HL-60/S4 treated with retinoic acid at 250 ng/mL for 4 days and 3 days (cell line): Measurements from ENCODE around the gene ULK4.

Experiments used
- in situ Hi-C: fragments of 300-500 bp; cut with MboI; formaldehyde crosslinking; loops from 2 replicates; pipeline ENCODE4 v1.7.0; 2022; ENCODE audit warnings: low sequenced_read_pairs

Gene ULK4

GRCh38 chr3:41508063-41508696, 453.7 kb downstream of the ULK4 start:
- in situ Hi-C loops, result no loop called here

- in situ Hi-C loops, result no loop called here
These were observed 454.4 kb downstream of the ULK4 start for GRCh38 chr3:41507336-41508062.

- in situ Hi-C loops, result no loop called here
These were observed 457.8 kb downstream of the ULK4 start for GRCh38 chr3:41503998-41504623.

- in situ Hi-C loops, result no loop called here
These were observed 459.4 kb downstream of the ULK4 start for GRCh38 chr3:41502481-41502880.

GRCh38 chr3:41502023-41502422, 459.9 kb downstream of the ULK4 start:
- in situ Hi-C loops, result no loop called here

GRCh38 chr3:41498847-41499246, 463.1 kb downstream of the ULK4 start:
- in situ Hi-C loops, result no loop called here

GRCh38 chr3:41490360-41490759, 471.5 kb downstream of the ULK4 start:
- in situ Hi-C loops, result no loop called here

- in situ Hi-C loops, result no loop called here
These were observed 472.7 kb downstream of the ULK4 start for GRCh38 chr3:41489231-41489630.

GRCh38 chr3:41488501-41488900, 473.4 kb downstream of the ULK4 start:
- in situ Hi-C loops, result no loop called here

GRCh38 chr3:41485484-41485883, 476.4 kb downstream of the ULK4 start:
- in situ Hi-C loops, result no loop called here

- in situ Hi-C loops, result no loop called here
These were observed 479.8 kb downstream of the ULK4 start for GRCh38 chr3:41482134-41482533.

GRCh38 chr3:41478278-41478677, 483.6 kb downstream of the ULK4 start:
- in situ Hi-C loops, result no loop called here

- in situ Hi-C loops, result no loop called here
These were observed 484.4 kb downstream of the ULK4 start for GRCh38 chr3:41477399-41478014.

- in situ Hi-C loops, result no loop called here
These were observed 492.8 kb downstream of the ULK4 start for GRCh38 chr3:41469083-41469482.

GRCh38 chr3:41467481-41467880, 494.4 kb downstream of the ULK4 start:
- in situ Hi-C loops, result no loop called here

GRCh38 chr3:41464858-41465257, 497.0 kb downstream of the ULK4 start:
- in situ Hi-C loops, result no loop called here

- in situ Hi-C loops, result no loop called here
These were observed 497.5 kb downstream of the ULK4 start for GRCh38 chr3:41464401-41464800.

GRCh38 chr3:41462103-41462691, 499.7 kb downstream of the ULK4 start:
- in situ Hi-C loops, result no loop called here

- in situ Hi-C loops, result no loop called here
These were observed 501.2 kb downstream of the ULK4 start for GRCh38 chr3:41460736-41461135.

GRCh38 chr3:41457176-41457575, 504.7 kb downstream of the ULK4 start:
- in situ Hi-C loops, result no loop called here

- in situ Hi-C loops, result no loop called here
These were observed 505.7 kb downstream of the ULK4 start for GRCh38 chr3:41456162-41456561.
